K562 (cell line): ENCODE data around the gene TNFRSF6B. TPM values are rescaled to one million over a fixed set of nuclear protein-coding genes. Genes with fewer than 3 reads are reported as not detected.
A peak's percentile ranks its signal among the peaks of the same experiment; 100 is the strongest.

Source experiments
- CCNT2 ChIP-seq: IDR thresholded peaks from 2 replicates; pipeline ENCODE4 v1.6.1; 2011; ENCODE audit warnings: borderline replicate concordance, low read depth, mild to moderate bottlenecking, moderate library complexity, mixed read lengths, low read length; ENCODE audit not compliant: insufficient read length; ENCODE audit errors: extremely low read depth
- JUN ChIP-seq, 2 experiments: sonication (generic) in 1 of 2; formaldehyde crosslinking in 1 of 2; IDR thresholded peaks; 2 replicates each; pipeline versions ENCODE4 v1.6.1 to v1.8.0; 2012 to 2022; ENCODE audit warnings: borderline replicate concordance in 2 of 2, mild to moderate bottlenecking in 2 of 2, improper control_type of control experiment in 1 of 2, low read depth in 1 of 2, low read length in 1 of 2, missing genetic modification reagents in 1 of 2
- KLF13 ChIP-seq: fragments of 450-650 bp; IDR thresholded peaks from 2 replicates; pipeline ENCODE4 v1.6.1; 2016; ENCODE audit warnings: missing genetic modification characterization, low read depth, mild to moderate bottlenecking, missing compliant biosample characterization, moderate library complexity, borderline replicate concordance
- LEF1 ChIP-seq: fragments of 450-650 bp; IDR thresholded peaks from 2 replicates; pipeline ENCODE4 v1.6.1; 2016; ENCODE audit warnings: mild to moderate bottlenecking
- OTX1 ChIP-seq: fragments of 450-650 bp; formaldehyde crosslinking; IDR thresholded peaks from 2 replicates; pipeline ENCODE4 v1.4.0; 2022; ENCODE audit warnings: mild to moderate bottlenecking
- POLR2AphosphoS5 ChIP-seq: IDR thresholded peaks from 2 replicates; pipeline ENCODE4 v1.6.1; 2011; ENCODE audit warnings: mild to moderate bottlenecking, low read depth, low read length, moderate library complexity; ENCODE audit not compliant: control insufficient read depth, insufficient read depth
- SETDB1 ChIP-seq: IDR thresholded peaks from one replicate; pipeline ENCODE4 v1.6.1; 2012; ENCODE audit warnings: low read length, control low read depth, inconsistent platforms
- SIN3B ChIP-seq: fragments of 450-650 bp; IDR thresholded peaks from 2 replicates; pipeline ENCODE4 v1.6.1; 2017; ENCODE audit warnings: low read depth, mild to moderate bottlenecking, moderate library complexity
- TGIF2 ChIP-seq: sonication (generic); formaldehyde crosslinking; IDR thresholded peaks from 2 replicates; pipeline ENCODE4 v1.8.1; 2022; ENCODE audit warnings: mild to moderate bottlenecking, missing genetic modification reagents, moderate library complexity
- ZBED1 ChIP-seq: IDR thresholded peaks from 2 replicates; pipeline ENCODE4 v1.6.1; 2014
- ZBTB8A ChIP-seq: fragments of 450-650 bp; IDR thresholded peaks from 2 replicates; pipeline ENCODE4 v1.6.1; 2018; ENCODE audit warnings: mild to moderate bottlenecking, moderate library complexity; ENCODE audit not compliant: partially characterized antibody
- ZNF146 ChIP-seq: IDR thresholded peaks from one replicate; pipeline ENCODE4 v1.6.1; 2018; ENCODE audit warnings: missing compliant biosample characterization; ENCODE audit not compliant: unreplicated experiment
- polyA plus RNA-seq, 8 experiments: library from polyadenylated mRNA; depleted of rRNA in 4 of 8; stranded (reverse) in 5 of 8; unstranded in 3 of 8; fragments of >200 nt; fragmentation: Nextera tagmentation in 2 of 8; fragmentation: Illumina TruSeq in 1 of 8; extraction: Ambion mirVana in 2 of 8; extraction: Trizol in 1 of 8; gene quantifications; 2 replicates each; pipeline versions ENCODE4 v1.2.1 to v1.2.3, GENCODE V29; 2011 to 2014; ENCODE audit warnings: inconsistent platforms in 1 of 8, missing spikeins in 1 of 8
- total RNA-seq, 7 experiments: library from RNA; depleted of rRNA in 6 of 7; stranded (reverse); fragments of >200 nt in 6 of 7; fragmentation: Illumina TruSeq in 2 of 7; extraction: Trizol in 2 of 7; gene quantifications; 2 replicates each; pipeline versions ENCODE4 v1.2.1 to v1.2.3, GENCODE V29; 2011 to 2021; ENCODE audit warnings: low replicate concordance in 1 of 7
- TF ChIP-seq, protein P1 (sequence below), 3 experiments: fragments of 200-800 bp in 1 of 3; sonication (Bioruptor generic) in 1 of 3; sonication (generic) in 1 of 3; formaldehyde crosslinking in 1 of 3; IDR thresholded peaks; 2 replicates each; pipeline versions ENCODE4 v1.6.1 to v1.8.0; 2016 to 2022; ENCODE audit warnings: mild to moderate bottlenecking in 2 of 3, missing compliant biosample characterization in 2 of 3, missing genetic modification characterization in 2 of 3, missing genetic modification reagents in 1 of 3
- TF ChIP-seq, protein P2 (sequence below): fragments of 250-450 bp; sonication (Bioruptor Pico); IDR thresholded peaks from 2 replicates; pipeline ENCODE4 v1.9.0; 2021; ENCODE audit warnings: mild to moderate bottlenecking, inconsistent platforms
- TF ChIP-seq, protein P3 (sequence below): sonication (generic); formaldehyde crosslinking; IDR thresholded peaks from 2 replicates; pipeline ENCODE4 v1.8.1; 2022; ENCODE audit warnings: missing genetic modification reagents

Gene TNFRSF6B
- total and polyA plus RNA-seq, 9 of the 15 experiments (the other 6 are each of a cell fraction or from before 2014, with no cell fraction given): 0.10 to 3.5 (median 0.32) TPM; not detected in 6

DNA sequence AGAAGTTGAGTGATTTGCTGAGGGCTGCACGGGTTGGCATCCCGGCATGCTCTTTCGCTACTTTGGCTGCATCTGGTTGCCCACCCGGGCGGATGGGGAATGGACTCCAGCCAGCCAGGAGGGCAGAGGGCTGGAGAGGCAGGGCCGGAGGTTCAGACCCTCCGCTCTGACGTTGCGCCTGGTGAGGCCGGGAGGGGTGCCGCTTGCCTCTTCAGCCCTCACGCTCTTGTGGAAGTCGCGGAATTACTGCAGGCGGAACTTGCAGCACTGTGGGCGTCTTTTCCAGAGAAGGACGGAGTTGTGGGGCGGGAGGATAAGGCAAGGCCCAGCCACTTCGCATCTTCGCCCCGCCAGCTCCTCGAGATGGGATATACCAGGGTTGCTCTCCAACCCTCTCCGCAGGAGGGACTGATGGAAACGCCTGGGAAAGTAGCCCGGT, 37.7 kb upstream of the TNFRSF6B start (continued):
- TF ChIP-seq OTX1 (CRISPR knock-in tag) (no peak), SIN3B (no peak), JUN (IDR thresholded peaks at IDR 0.05; ENCODE audit: borderline replicate concordance, low read depth, low read length) (no peak), JUN (CRISPR knock-in tag; IDR thresholded peaks at IDR 0.05; ENCODE audit: borderline replicate concordance) (no peak), ZNF146 (CRISPR knock-in tag) (no peak), LEF1 (no peak), CCNT2 (no peak), SETDB1 (no peak), ZBED1 (no peak), ZBTB8A (no peak), POLR2AphosphoS5 (no peak), TGIF2 (no peak), KLF13 (tag) (no peak)
- TF ChIP-seq, protein P1, sequence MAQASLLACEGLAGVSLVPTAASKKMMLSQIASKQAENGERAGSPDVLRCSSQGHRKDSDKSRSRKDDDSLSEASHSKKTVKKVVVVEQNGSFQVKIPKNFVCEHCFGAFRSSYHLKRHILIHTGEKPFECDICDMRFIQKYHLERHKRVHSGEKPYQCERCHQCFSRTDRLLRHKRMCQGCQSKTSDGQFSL (CRISPR knock-in tag; IDR thresholded peaks at IDR 0.05): 0 out of 2 replicates have a peak, but pooled peaks have one; percentile 11
- TF ChIP-seq, protein P1 (tag; IDR thresholded peaks at IDR 0.05): no peak
- TF ChIP-seq, protein P2, sequence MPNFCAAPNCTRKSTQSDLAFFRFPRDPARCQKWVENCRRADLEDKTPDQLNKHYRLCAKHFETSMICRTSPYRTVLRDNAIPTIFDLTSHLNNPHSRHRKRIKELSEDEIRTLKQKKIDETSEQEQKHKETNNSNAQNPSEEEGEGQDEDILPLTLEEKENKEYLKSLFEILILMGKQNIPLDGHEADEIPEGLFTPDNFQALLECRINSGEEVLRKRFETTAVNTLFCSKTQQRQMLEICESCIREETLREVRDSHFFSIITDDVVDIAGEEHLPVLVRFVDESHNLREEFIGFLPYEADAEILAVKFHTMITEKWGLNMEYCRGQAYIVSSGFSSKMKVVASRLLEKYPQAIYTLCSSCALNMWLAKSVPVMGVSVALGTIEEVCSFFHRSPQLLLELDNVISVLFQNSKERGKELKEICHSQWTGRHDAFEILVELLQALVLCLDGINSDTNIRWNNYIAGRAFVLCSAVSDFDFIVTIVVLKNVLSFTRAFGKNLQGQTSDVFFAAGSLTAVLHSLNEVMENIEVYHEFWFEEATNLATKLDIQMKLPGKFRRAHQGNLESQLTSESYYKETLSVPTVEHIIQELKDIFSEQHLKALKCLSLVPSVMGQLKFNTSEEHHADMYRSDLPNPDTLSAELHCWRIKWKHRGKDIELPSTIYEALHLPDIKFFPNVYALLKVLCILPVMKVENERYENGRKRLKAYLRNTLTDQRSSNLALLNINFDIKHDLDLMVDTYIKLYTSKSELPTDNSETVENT (CRISPR knock-in tag): no peak
- TF ChIP-seq, protein P3, sequence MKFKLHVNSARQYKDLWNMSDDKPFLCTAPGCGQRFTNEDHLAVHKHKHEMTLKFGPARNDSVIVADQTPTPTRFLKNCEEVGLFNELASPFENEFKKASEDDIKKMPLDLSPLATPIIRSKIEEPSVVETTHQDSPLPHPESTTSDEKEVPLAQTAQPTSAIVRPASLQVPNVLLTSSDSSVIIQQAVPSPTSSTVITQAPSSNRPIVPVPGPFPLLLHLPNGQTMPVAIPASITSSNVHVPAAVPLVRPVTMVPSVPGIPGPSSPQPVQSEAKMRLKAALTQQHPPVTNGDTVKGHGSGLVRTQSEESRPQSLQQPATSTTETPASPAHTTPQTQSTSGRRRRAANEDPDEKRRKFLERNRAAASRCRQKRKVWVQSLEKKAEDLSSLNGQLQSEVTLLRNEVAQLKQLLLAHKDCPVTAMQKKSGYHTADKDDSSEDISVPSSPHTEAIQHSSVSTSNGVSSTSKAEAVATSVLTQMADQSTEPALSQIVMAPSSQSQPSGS (CRISPR knock-in tag): no peak
